ENCODE measurements around the gene GIGYF2.
A peak's percentile ranks its signal among the peaks of the same experiment; 100 is the strongest.

The GIGYF2 gene

DNA sequence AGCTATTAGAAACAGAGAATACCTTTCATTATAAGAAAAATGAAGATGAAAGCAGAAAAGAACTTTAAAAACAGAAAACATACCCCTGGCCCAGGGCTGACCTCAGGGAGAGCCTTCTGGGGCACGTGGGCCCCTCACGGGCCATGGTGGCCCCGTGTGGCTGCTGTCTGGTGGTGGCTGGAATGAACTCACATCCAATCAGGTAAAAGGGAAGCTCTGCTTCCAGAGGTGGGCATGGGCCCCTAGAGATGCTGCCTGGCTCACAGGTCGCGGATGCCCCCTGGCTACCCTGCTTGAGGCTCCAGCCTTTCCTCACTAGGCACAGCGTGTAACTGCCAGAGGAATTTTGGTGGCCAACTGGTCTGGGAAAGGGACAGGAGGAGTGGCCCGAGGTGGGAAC, 189.5 kb downstream of the GIGYF2 start:
- H3K79me2 ChIP-seq (ENCODE audit: low read length) = no peaks in the 10 kb centered on the region
- no peak overlapping the region for H3K4me2 ChIP-seq (ENCODE audit: low read length)
- H2AFZ ChIP-seq (ENCODE audit: low read depth, low read length) = no peak overlapping the region
- no peaks in the 10 kb centered on the region for H3K4me1 ChIP-seq (ENCODE audit: low read length)
- no peaks in the 10 kb centered on the region for H3K9me3 ChIP-seq (ENCODE audit: insufficient read depth, low read length)
- no peak overlapping the region for H3K9ac ChIP-seq (ENCODE audit: low read length)
- H3K27me3 ChIP-seq (ENCODE audit: low read depth, low read length) = no peaks in the 10 kb centered on the region
- H4K20me1 ChIP-seq (ENCODE audit: insufficient read depth, low read length) = no peaks in the 10 kb centered on the region
- no peak overlapping the region for H3K4me3 ChIP-seq (ENCODE audit: low read length)
- H3K27ac ChIP-seq (ENCODE audit: low read length) = no peak overlapping the region
- H3K36me3 ChIP-seq (replicated peaks; ENCODE audit: low read depth, low read length) = no peaks in the 10 kb centered on the region
- TF ChIP-seq CTCF (IDR thresholded peaks at IDR 0.05; ENCODE audit: low read depth, low read length) (no peak), EZH2phosphoT487 (IDR thresholded peaks at IDR 0.05; ENCODE audit: low read depth) (no peak)

- Histone ChIP-seq H3K4me3 (ENCODE audit: low read length) (no peak overlapping the region), H2AFZ (ENCODE audit: low read depth, low read length) (no peak overlapping the region), H4K20me1 (ENCODE audit: insufficient read depth, low read length) (no peaks in the 10 kb centered on the region), H3K79me2 (ENCODE audit: low read length) (no peaks in the 10 kb centered on the region), H3K4me2 (ENCODE audit: low read length) (no peak overlapping the region), H3K4me1 (ENCODE audit: low read length) (no peaks in the 10 kb centered on the region), H3K27ac (ENCODE audit: low read length) (no peak overlapping the region), H3K9me3 (ENCODE audit: insufficient read depth, low read length) (no peaks in the 10 kb centered on the region), H3K27me3 (ENCODE audit: low read depth, low read length) (no peaks in the 10 kb centered on the region), H3K36me3 (replicated peaks; ENCODE audit: low read depth, low read length) (no peaks in the 10 kb centered on the region), H3K9ac (ENCODE audit: low read length) (no peak overlapping the region)
- peak; percentile 8; the same call in 1 of the 2 replicates for TF ChIP-seq CTCF (IDR thresholded peaks at IDR 0.05; ENCODE audit: low read depth, low read length)
- TF ChIP-seq EZH2phosphoT487 (IDR thresholded peaks at IDR 0.05; ENCODE audit: low read depth) = no peak
These were observed 190.2 kb downstream of the GIGYF2 start for GRCh38 chr2:232887171-232887850.

DNA sequence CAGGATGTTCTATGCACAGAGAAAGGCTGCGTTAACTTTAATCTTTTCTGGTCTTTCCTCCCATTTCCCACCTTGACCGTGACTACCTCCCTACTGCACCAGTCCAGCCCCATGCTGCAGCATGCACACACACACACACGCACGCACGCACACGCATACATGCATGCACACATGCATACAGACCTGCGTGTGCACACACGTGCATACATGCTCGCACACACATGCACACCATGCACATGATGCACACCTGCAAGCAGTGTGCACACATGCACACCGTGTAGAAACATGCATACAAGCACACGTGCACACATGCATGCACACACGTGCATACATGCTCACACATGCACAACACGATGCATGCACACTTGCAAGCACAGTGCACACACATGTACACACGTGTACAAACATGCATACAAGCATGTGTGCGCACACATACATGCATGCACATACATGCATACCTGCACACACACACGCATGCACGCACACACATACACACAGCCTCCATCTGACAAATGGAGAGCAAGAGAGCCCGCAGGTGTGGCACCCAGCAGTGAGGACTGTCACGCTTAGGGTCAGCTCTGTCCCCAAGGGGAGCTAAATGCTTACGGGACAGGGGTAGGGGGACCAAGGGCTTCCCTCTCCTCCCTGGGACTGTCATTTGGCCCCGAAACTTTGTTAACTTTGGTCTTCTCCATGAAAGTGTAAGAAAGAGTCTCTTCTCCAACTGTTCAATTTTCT, 191.1 kb downstream of the GIGYF2 start:
- Histone ChIP-seq H2AFZ (ENCODE audit: low read depth, low read length) (no peak overlapping the region), H3K4me1 (ENCODE audit: low read length) (no peaks in the 10 kb centered on the region), H3K9me3 (ENCODE audit: insufficient read depth, low read length) (no peaks in the 10 kb centered on the region), H3K27me3 (ENCODE audit: low read depth, low read length) (no peaks in the 10 kb centered on the region), H3K36me3 (replicated peaks; ENCODE audit: low read depth, low read length) (no peaks in the 10 kb centered on the region), H4K20me1 (ENCODE audit: insufficient read depth, low read length) (no peaks in the 10 kb centered on the region), H3K27ac (ENCODE audit: low read length) (no peak overlapping the region), H3K4me3 (ENCODE audit: low read length) (no peak overlapping the region), H3K9ac (ENCODE audit: low read length) (no peak overlapping the region), H3K4me2 (ENCODE audit: low read length) (no peak overlapping the region), H3K79me2 (ENCODE audit: low read length) (no peaks in the 10 kb centered on the region)
- TF ChIP-seq CTCF (IDR thresholded peaks at IDR 0.05; ENCODE audit: low read depth, low read length) = no peak
- TF ChIP-seq EZH2phosphoT487 (IDR thresholded peaks at IDR 0.05; ENCODE audit: low read depth) = no peak

DNA sequence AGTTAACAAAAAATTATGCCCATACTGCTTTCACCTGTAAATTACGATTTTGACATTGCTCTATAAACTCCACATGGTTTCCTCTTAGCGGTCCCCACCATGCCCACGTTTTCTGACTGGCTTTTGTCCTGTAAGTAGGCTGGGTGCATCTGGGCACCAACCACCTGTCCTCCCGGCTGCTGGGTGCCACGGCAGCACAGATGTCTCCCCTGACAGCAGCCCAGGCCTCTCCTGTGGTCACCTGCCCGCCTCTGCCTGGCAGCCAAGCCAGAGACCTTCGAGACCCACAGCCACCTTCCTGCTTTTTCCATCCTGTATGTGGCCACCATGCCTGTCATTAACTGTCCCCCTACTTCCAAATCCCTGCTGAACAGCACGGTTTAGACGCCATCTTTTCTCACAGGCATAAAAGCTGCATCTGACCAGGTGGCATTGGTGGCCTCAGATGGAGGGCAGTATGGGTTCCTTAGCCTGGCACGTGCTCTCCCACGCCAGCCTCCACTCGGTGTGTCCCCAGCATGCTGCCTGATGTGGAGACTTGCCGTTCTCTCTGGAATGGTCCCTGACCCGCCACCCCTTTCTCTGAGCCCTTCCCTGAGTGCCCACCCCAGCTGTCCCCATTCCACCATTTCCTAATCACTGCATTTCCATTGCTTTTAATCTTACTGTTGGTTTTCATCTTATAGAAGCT, 191.9 kb downstream of the GIGYF2 start:
- Histone ChIP-seq H3K79me2 (ENCODE audit: low read length) (no peaks in the 10 kb centered on the region), H3K4me3 (ENCODE audit: low read length) (no peak overlapping the region), H3K9me3 (ENCODE audit: insufficient read depth, low read length) (no peaks in the 10 kb centered on the region), H3K4me2 (ENCODE audit: low read length) (no peak overlapping the region), H4K20me1 (ENCODE audit: insufficient read depth, low read length) (no peaks in the 10 kb centered on the region), H3K4me1 (ENCODE audit: low read length) (no peaks in the 10 kb centered on the region), H3K9ac (ENCODE audit: low read length) (no peak overlapping the region), H3K36me3 (replicated peaks; ENCODE audit: low read depth, low read length) (no peaks in the 10 kb centered on the region), H3K27me3 (ENCODE audit: low read depth, low read length) (no peaks in the 10 kb centered on the region), H3K27ac (ENCODE audit: low read length) (no peak overlapping the region), H2AFZ (ENCODE audit: low read depth, low read length) (no peak overlapping the region)
- TF ChIP-seq CTCF (IDR thresholded peaks at IDR 0.05; ENCODE audit: low read depth, low read length) (no peak), EZH2phosphoT487 (IDR thresholded peaks at IDR 0.05; ENCODE audit: low read depth) (no peak)

All from OCI-LY3 (cell line).